ENCODE data around the gene SLC26A2. TPM values are rescaled to one million over a fixed set of nuclear protein-coding genes. Genes with fewer than 3 reads are reported as not detected.

SLC26A2 gene
- total and polyA plus RNA-seq, 4 experiments from 2014 or later: 1.4 to 14.3 (median 9.1) TPM

DNA sequence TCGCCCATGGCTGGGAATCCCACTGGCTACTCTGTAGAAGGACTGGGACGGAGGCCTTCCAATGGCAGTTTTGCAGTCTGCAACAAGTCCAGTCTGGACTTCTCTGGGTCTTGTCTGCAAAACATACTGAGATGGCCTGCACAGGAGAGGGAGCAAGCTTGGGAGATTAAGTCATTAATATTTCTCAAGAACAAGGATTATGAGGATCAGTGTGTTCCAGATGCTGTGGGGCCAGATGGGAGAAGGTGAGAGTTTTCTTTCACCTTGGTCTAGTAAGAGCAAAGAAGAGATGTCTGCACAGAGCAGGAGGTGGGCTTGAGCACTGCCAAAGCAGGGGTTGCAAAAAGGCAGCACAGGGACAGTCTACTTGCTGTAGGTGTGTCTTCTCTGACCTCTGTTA lies 15.9 kb upstream of the SLC26A2 start, which contains the start of gene PDE6A:
Gene PDE6A (minus strand): TSS at position 128 of the 400 bp plus-strand sequence. CDS start 120 bp downstream, at position 8.
- Histone ChIP-seq H3K4me1 (ENCODE audit: insufficient read depth, low read length) (no peaks in the 10 kb centered on the region), H3K27me3 (ENCODE audit: insufficient read depth, low read length) (no peaks in the 10 kb centered on the region), H3K36me3 (ENCODE audit: insufficient read depth, low read length) (no peaks in the 10 kb centered on the region), H3K27ac (ENCODE audit: low read depth, low read length) (no peak within 1 kb of the TSS), H3K9me3 (ENCODE audit: control insufficient read depth in 1 of 2, low read length in 2 of 2) (no peaks in the 10 kb centered on the region), H3K4me3 (ENCODE audit: low read length in 2 of 2) (no peak within 1 kb of the TSS)
- Mint-ChIP-seq H3K36me3 (no peaks in the 10 kb centered on the region), H3K9me3 (no peaks in the 10 kb centered on the region), H3K27me3 (peaks cover 0 to 6% of the 10 kb centered on the region in 2 donors), H3K4me1 (no peaks in the 10 kb centered on the region), H3K4me3 (no peak within 1 kb of the TSS), H3K27ac (no peak within 1 kb of the TSS)
- ChIA-PET POLR2A (ENCODE audit: partially characterized antibody) (no interaction called here), CTCF (ENCODE audit: partially characterized antibody) (no interaction called here)
- intact Hi-C loops (cut with micrococcal nuclease): no loop called here
- DNase-seq: no peak

DNA sequence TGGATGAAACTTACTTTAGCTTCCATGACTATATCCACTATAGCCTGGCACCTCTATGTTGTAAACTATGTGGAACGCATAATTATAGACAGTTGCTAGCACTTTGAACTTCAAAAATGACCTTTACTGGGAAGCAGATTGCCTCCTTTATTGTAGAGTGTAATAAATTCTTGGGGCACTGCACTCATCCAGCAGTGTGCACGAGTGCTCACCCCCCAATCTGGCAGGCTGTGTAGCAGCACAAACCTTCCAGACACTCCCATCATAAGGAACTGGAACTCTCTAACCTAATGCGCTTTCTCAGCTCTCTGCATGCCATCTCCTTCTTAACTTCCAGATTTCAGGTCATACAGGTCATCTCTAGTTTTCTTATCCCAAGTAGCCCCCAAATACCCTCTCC lies 14.4 kb upstream of the SLC26A2 start:
- CTCF ChIA-PET (ENCODE audit: partially characterized antibody): interaction anchor here (0.6 to 2.2 kb wide), 2 partner anchors 45 to 394 kb away, joined by 5 read pairs; no protein-coding TSS in a partner anchor
- intact Hi-C loops (cut with micrococcal nuclease): no loop called here
- Mint-ChIP-seq H3K4me3 (no peak overlapping the region), H3K27ac (no peak overlapping the region), H3K36me3 (no peaks in the 10 kb centered on the region), H3K4me1 (no peaks in the 10 kb centered on the region), H3K9me3 (no peaks in the 10 kb centered on the region), H3K27me3 (peaks cover 0 to 6% of the 10 kb centered on the region in 2 donors)
- POLR2A ChIA-PET (ENCODE audit: partially characterized antibody): no interaction called here
- no peak overlapping the region for H3K27ac ChIP-seq (ENCODE audit: low read depth, low read length)
- no peak for DNase-seq
- no peaks in the 10 kb centered on the region for H3K27me3 ChIP-seq (ENCODE audit: insufficient read depth, low read length)
- no peaks in the 10 kb centered on the region for H3K4me1 ChIP-seq (ENCODE audit: insufficient read depth, low read length)
- no peaks in the 10 kb centered on the region for H3K9me3 ChIP-seq (ENCODE audit: control insufficient read depth in 1 of 2, low read length in 2 of 2)
- no peaks in the 10 kb centered on the region for H3K36me3 ChIP-seq (ENCODE audit: insufficient read depth, low read length)
- no peak overlapping the region for H3K4me3 ChIP-seq (ENCODE audit: low read length in 2 of 2)

DNA sequence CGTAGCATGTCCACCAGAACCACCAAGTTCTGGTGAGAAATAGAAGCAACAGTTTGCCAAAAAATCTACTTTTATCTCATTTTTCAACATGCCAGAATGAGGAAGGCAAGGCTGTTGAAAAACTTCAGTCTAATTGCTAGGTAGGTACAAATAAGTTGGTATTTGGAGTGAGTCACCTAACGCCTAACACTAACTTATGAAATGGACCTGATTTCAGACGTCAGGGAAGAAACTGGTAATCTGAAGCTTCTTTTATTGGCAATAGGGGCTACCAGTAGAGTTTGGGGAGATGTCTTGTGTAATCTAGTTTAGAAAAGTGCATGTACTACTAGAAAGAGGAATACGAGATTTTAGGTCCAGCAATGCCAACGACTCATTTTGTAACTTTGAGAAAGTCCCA lies 11.6 kb upstream of the SLC26A2 start:
- H3K4me3 ChIP-seq (ENCODE audit: low read length in 2 of 2): no peak overlapping the region
- ChIA-PET POLR2A (ENCODE audit: partially characterized antibody) (no interaction called here), CTCF (ENCODE audit: partially characterized antibody) (interaction anchor here (1.0 to 1.4 kb wide), 2 partner anchors 10 to 42 kb away, joined by 4 to 8 read pairs; no protein-coding TSS in a partner anchor)
- H3K9me3 Mint-ChIP-seq: no peaks in the 10 kb centered on the region
- H3K4me1 ChIP-seq (ENCODE audit: insufficient read depth, low read length): no peaks in the 10 kb centered on the region
- H3K27me3 ChIP-seq (ENCODE audit: insufficient read depth, low read length): no peaks in the 10 kb centered on the region
- DNase-seq: no peak
- H3K36me3 ChIP-seq (ENCODE audit: insufficient read depth, low read length): no peaks in the 10 kb centered on the region
- H3K4me1 Mint-ChIP-seq: no peaks in the 10 kb centered on the region
- no peak overlapping the region for H3K4me3 Mint-ChIP-seq
- peaks cover 0 to 6% of the 10 kb centered on the region in 2 donors for H3K27me3 Mint-ChIP-seq
- intact Hi-C loops (cut with micrococcal nuclease): no loop called here
- H3K27ac ChIP-seq (ENCODE audit: low read depth, low read length): no peak overlapping the region
- no peaks in the 10 kb centered on the region for H3K36me3 Mint-ChIP-seq
- no peak overlapping the region for H3K27ac Mint-ChIP-seq
- no peaks in the 10 kb centered on the region for H3K9me3 ChIP-seq (ENCODE audit: control insufficient read depth in 1 of 2, low read length in 2 of 2)

DNA sequence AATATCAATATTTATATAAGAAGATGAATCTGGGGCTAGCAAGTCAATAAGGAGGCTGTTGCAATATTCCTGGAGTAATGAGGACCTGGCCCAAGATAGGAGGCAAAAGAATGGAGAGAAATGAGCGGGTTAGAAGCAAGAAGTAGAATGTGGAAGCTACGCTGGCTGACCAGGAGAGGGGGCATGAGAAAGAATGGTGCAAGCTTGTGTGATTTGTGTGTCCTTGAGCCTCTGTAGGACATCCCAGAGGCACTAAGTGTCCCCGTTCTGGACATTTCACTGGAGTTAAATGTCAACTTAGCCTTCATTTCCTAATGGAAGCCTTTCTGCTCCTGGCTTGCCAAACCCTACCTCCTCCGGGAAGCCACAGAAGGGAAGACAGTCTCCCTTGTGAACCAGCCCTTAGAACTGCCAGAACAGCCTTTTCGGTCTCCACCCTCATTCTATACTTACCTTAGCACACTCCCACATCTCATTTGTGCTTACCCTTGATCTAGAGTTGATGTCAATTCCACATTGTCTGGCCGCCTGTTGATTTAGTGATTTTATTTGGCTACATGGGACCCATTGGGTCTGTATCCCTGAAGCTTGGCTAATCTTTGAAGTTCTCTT lies 9.3 kb upstream of the SLC26A2 start:
- CTCF ChIA-PET (ENCODE audit: partially characterized antibody): interaction anchor here (2.6 kb wide), 1 partner anchor 8 kb away, joined by 10 read pairs; the partner anchor contains the start of gene SLC26A2
- Mint-ChIP-seq H3K9me3 (no peaks in the 10 kb centered on the region), H3K4me1 (no peaks in the 10 kb centered on the region), H3K27me3 (peaks cover 0 to 6% of the 10 kb centered on the region in 2 donors), H3K4me3 (no peak overlapping the region), H3K36me3 (no peaks in the 10 kb centered on the region), H3K27ac (no peak overlapping the region)
- no peaks in the 10 kb centered on the region for H3K27me3 ChIP-seq (ENCODE audit: insufficient read depth, low read length)
- H3K9me3 ChIP-seq (ENCODE audit: control insufficient read depth in 1 of 2, low read length in 2 of 2): no peaks in the 10 kb centered on the region
- no peaks in the 10 kb centered on the region for H3K4me1 ChIP-seq (ENCODE audit: insufficient read depth, low read length)
- no peak overlapping the region for H3K27ac ChIP-seq (ENCODE audit: low read depth, low read length)
- no peak for DNase-seq
- H3K36me3 ChIP-seq (ENCODE audit: insufficient read depth, low read length): no peaks in the 10 kb centered on the region
- intact Hi-C loops (cut with micrococcal nuclease): no loop called here
- POLR2A ChIA-PET (ENCODE audit: partially characterized antibody): no interaction called here
- no peak overlapping the region for H3K4me3 ChIP-seq (ENCODE audit: low read length in 2 of 2)

DNA sequence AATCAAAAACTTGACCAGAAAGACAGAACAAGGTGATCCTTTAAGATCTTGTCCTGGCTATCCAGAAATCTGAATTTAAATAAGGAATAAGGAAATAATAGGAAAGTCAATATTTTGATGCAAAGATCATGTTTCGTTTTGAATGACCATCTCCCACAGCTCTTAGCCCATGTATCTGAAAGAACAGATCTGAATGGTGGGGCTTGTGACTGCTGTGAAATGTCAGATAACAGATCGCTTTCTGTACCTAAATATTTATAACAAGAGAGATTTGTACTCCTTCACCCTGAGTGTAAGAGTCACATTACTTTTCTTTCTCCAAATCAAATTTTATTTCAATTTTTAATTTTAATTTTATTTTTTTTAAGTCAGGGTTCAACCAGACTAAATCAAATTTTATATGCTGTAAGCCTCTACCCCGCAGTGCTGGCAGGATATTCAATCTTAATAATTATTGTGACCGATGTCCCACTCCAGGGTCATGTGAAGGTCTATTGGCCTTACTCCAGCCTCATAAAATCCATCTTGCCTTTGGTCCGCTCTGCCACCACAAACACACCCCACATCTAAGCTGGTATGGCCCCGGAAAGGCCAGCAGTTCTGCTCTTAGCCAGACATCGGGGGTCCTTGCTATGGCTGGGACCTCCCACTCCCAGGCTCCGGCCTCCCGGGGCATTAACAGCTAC lies 7.0 kb upstream of the SLC26A2 start:
- Histone ChIP-seq H3K4me3 (ENCODE audit: low read length in 2 of 2) (no peak overlapping the region), H3K27me3 (ENCODE audit: insufficient read depth, low read length) (no peaks in the 10 kb centered on the region), H3K4me1 (ENCODE audit: insufficient read depth, low read length) (no peaks in the 10 kb centered on the region), H3K9me3 (ENCODE audit: control insufficient read depth in 1 of 2, low read length in 2 of 2) (no peaks in the 10 kb centered on the region), H3K36me3 (ENCODE audit: insufficient read depth, low read length) (no peaks in the 10 kb centered on the region), H3K27ac (ENCODE audit: low read depth, low read length) (no peak overlapping the region)
- intact Hi-C loops (cut with micrococcal nuclease): no loop called here
- ChIA-PET CTCF (ENCODE audit: partially characterized antibody) (no interaction called here), POLR2A (ENCODE audit: partially characterized antibody) (no interaction called here)
- Mint-ChIP-seq H3K27ac (no peak overlapping the region), H3K9me3 (no peaks in the 10 kb centered on the region), H3K4me1 (no peaks in the 10 kb centered on the region), H3K36me3 (no peaks in the 10 kb centered on the region), H3K4me3 (no peak overlapping the region), H3K27me3 (peaks cover 0 to 1% of the 10 kb centered on the region in 2 donors)
- DNase-seq: no peak

DNA sequence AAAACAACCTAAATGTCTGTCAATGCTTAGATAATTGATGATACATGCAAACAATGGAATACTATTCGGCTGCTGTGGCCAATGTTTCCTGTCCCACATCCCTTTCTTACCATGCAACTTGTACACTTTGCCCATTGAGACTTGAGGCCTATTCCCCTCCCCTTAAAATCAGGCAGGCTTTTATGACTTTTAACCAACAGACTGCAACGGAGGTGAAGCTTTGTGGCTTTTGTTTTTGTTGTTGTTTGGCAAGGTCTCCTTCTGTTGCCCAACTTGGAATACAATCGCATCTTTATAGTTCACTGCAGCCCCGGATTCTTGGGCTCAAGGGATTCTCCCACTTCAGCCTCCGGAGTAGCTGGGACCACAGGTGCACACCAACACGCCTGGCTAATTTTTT lies 5.8 kb upstream of the SLC26A2 start:
- H3K9me3 Mint-ChIP-seq: no peaks in the 10 kb centered on the region
- H3K27ac Mint-ChIP-seq: no peak overlapping the region
- Histone ChIP-seq H3K9me3 (ENCODE audit: control insufficient read depth in 1 of 2, low read length in 2 of 2) (no peaks in the 10 kb centered on the region), H3K36me3 (ENCODE audit: insufficient read depth, low read length) (no peaks in the 10 kb centered on the region), H3K27me3 (ENCODE audit: insufficient read depth, low read length) (no peaks in the 10 kb centered on the region), H3K4me3 (ENCODE audit: low read length in 2 of 2) (no peak overlapping the region), H3K27ac (ENCODE audit: low read depth, low read length) (no peak overlapping the region), H3K4me1 (ENCODE audit: insufficient read depth, low read length) (peaks cover 8% of the 10 kb centered on the region)
- CTCF ChIA-PET (ENCODE audit: partially characterized antibody): interaction anchor here (1.6 kb wide), 1 partner anchor 12 kb away, joined by 4 read pairs; no protein-coding TSS in a partner anchor
- peaks cover 0 to 3% of the 10 kb centered on the region in 2 donors for H3K36me3 Mint-ChIP-seq
- peaks cover 7 to 9% (median 8%) of the 10 kb centered on the region in 4 donors for H3K4me1 Mint-ChIP-seq
- intact Hi-C loops (cut with micrococcal nuclease): no loop called here
- POLR2A ChIA-PET (ENCODE audit: partially characterized antibody): no interaction called here
- no peaks in the 10 kb centered on the region for H3K27me3 Mint-ChIP-seq
- H3K4me3 Mint-ChIP-seq: no peak overlapping the region
- DNase-seq: no peak

DNA sequence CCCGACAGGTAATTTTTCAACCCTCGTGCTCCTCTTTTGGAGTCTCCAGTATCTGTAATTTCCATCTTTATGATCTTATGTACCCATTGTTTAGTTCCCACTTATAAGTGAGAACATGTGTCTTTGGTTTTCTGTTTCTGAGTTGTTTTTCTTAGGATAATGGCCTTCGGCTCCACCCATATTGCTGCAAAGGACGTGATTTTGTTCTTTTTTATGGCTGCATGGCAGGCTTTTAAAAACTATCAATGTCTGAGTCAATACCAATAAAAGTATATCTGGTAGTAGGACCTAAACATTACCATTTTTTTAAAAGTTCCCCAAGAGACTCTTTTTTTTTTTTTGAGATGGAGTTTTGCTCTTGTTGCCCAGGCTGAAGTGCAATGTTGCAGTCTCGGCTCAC lies 3.9 kb upstream of the SLC26A2 start:
- ChIA-PET CTCF (ENCODE audit: partially characterized antibody) (interaction anchor here (1.0 to 2.1 kb wide), 2 partner anchors 12 kb away, joined by 3 to 7 read pairs; no protein-coding TSS in a partner anchor), POLR2A (ENCODE audit: partially characterized antibody) (no interaction called here)
- intact Hi-C loops (cut with micrococcal nuclease): no loop called here

More for the DNA sequence above, 3.9 kb upstream of the SLC26A2 start:
- Mint-ChIP-seq H3K9me3 (no peaks in the 10 kb centered on the region), H3K4me1 (peaks cover 18 to 24% (median 21%) of the 10 kb centered on the region in 4 donors), H3K36me3 (peaks cover 0 to 7% of the 10 kb centered on the region in 2 donors), H3K27me3 (no peaks in the 10 kb centered on the region), H3K27ac (no peak overlapping the region), H3K4me3 (no peak overlapping the region)
- Histone ChIP-seq H3K27me3 (ENCODE audit: insufficient read depth, low read length) (no peaks in the 10 kb centered on the region), H3K4me3 (ENCODE audit: low read length in 2 of 2) (no peak overlapping the region), H3K36me3 (ENCODE audit: insufficient read depth, low read length) (no peaks in the 10 kb centered on the region), H3K9me3 (ENCODE audit: control insufficient read depth in 1 of 2, low read length in 2 of 2) (no peaks in the 10 kb centered on the region), H3K27ac (ENCODE audit: low read depth, low read length) (no peak overlapping the region), H3K4me1 (ENCODE audit: insufficient read depth, low read length) (peaks cover 20% of the 10 kb centered on the region)
- DNase-seq: no peak

All from CD4-positive, alpha-beta memory T cell (primary cell).